ENCODE results near the gene TRIP13.

The TRIP13 gene

DNA sequence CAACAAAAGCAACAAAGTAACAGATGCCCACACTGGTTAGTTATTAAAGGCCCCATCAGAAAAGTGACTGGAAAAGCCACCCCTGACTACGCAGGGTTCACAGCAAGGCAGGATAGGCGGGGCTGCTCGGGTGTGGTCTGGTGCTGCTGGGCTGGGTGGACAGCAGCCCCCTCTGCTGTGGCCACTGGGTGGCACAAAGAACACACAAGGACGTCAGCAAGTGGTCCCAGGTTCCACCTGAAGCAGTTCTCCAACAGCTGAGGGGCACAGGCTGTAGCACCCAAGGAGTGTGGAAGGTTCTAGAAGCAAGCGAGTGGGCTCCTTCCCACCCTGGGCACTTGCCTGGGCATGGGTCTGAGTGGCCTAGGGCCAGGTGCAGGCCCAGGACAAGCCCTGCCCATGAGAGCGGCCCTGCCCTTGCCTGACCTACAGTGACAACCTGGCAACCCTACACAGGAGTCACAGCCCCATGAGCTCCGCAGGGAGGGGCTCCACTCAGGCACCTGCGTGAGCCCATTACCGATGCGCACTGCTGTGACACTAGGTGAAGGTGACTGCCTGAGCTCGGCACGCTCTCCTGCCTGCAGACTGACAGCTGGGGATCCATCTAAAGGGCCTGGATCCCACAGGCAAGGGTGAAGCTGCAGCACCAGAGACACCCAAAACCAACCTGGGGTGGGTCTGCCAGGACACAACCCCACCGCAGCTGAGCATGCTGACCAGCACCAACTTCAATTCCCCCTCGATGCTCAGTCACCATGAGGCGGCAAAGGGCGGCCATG lies 8.1 kb upstream of the TRIP13 start:
- Histone ChIP-seq H3K9ac (no peak overlapping the region), H3K36me3 (peaks cover 93% of the 10 kb centered on the region), H3K27me3 (no peaks in the 10 kb centered on the region), H3K4me1 (no peaks in the 10 kb centered on the region), H3K9me3 (peaks cover 22% of the 10 kb centered on the region), H3K27ac (no peak overlapping the region), H3K4me3 (no peak overlapping the region), H3K4me2 (no peak overlapping the region), H4K20me1 (peaks cover 91% of the 10 kb centered on the region)
- TF ChIP-seq Cebpa-rat (IDR thresholded peaks at IDR 0.05): no peak

DNA sequence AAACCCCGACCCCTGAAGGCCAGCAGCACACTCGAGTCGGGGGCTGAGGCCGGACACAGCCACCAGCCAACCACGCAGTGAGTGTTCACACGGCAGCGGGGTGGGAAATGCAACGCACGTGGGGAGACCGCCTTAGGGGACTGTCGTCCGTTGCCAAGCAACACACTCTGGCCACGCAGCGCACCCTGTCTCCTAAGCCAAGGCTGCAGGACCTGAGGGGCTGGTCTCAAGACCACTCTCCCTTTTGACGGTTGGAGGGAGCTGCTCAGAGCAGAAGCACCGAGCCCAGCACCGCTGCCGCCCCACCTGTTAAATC lies 7.6 kb upstream of the TRIP13 start:
- Histone ChIP-seq H3K9ac (no peak overlapping the region), H3K36me3 (peaks cover 98% of the 10 kb centered on the region), H3K27ac (no peak overlapping the region), H3K27me3 (no peaks in the 10 kb centered on the region), H3K4me1 (no peaks in the 10 kb centered on the region), H3K4me3 (no peak overlapping the region), H4K20me1 (peaks cover 96% of the 10 kb centered on the region), H3K4me2 (no peak overlapping the region), H3K9me3 (peaks cover 22% of the 10 kb centered on the region)
- TF ChIP-seq Cebpa-rat (IDR thresholded peaks at IDR 0.05): no peak

DNA sequence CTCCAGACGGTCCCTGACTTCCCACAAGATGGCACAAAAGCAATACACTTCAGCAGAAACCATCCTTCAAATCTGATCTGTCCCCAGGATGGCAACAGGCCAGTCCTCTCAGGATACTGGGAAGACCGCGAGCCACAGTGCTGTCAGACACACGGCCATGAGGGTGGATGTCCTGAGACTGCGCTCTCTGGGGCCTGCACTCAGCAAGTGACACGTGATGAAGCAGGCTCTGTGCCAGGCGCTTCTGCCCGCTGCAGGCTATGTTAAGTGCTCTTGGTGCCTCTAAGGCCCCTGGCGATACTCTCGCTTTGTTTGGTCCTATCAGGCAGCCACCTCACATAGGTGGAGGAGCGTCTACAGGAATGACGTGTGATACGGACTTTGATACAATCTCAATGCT lies 7.2 kb upstream of the TRIP13 start:
- H3K36me3 ChIP-seq: peaks cover 100% of the 10 kb centered on the region

DNA sequence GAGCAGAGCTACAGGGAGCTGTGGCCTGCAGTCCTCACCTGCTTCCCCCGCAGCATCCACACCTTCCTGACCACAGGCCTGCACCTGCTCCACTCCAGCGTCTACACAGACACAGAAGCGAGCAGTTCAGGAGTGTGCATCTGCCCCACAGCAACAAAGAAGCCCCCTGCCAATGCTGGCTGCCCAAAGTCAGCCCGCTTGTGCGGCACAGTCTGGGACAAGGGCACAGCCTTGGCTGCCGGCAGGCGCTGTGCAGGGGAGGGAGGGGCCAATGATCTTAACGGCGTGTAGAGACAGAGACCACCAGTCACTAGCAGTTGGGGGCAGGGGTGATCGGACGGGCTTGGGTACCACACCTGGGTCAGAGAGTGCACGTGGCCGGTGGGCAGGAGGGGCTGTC lies 6.6 kb upstream of the TRIP13 start:
- Histone ChIP-seq H3K27ac (no peak overlapping the region), H3K36me3 (peaks cover 100% of the 10 kb centered on the region), H3K4me1 (peaks cover 7% of the 10 kb centered on the region), H3K9me3 (peaks cover 22% of the 10 kb centered on the region), H3K4me3 (no peak overlapping the region), H3K4me2 (no peak overlapping the region), H3K27me3 (no peaks in the 10 kb centered on the region), H4K20me1 (peaks cover 99% of the 10 kb centered on the region), H3K9ac (no peak overlapping the region)
- TF ChIP-seq Cebpa-rat (IDR thresholded peaks at IDR 0.05): no peak

More for the DNA sequence above, 7.2 kb upstream of the TRIP13 start:
- Histone ChIP-seq H3K4me3 (no peak overlapping the region), H3K4me2 (no peak overlapping the region), H3K4me1 (peaks cover 2% of the 10 kb centered on the region; the same call in 1 of the 2 replicates), H3K27ac (no peak overlapping the region), H3K9me3 (peaks cover 22% of the 10 kb centered on the region), H4K20me1 (peaks cover 100% of the 10 kb centered on the region), H3K9ac (no peak overlapping the region), H3K27me3 (no peaks in the 10 kb centered on the region)
- no peak for TF ChIP-seq Cebpa-rat (IDR thresholded peaks at IDR 0.05)

DNA sequence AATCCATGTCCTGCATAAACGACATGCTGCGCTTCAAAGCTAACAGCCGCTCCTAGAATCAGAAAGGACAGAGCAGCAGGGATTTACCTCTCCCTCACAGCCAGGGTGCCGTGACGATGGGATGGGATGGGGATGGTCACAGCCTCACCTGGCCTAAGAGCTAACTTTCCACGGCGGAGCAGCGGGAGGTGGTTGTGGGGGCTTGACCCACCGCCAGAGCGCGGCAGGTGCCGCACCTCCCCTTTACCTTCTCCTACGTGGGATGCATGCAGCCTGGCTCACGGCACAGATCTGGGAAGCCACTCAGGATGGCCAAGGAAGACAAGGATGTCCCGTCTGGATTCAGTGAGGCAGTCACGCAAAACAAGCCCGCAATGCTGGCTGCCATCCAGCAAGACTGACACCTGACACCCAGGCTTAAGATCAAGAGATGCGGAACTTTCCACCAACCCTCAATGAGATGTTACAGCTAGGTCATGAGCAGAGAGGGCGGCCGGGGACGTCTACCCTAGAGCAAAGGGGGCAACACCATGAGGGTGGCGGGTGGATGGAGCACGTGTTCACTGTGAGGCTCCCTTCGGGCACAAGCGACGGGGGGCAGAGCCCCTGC lies 5.9 kb upstream of the TRIP13 start:
- no peak overlapping the region for H3K4me3 ChIP-seq
- H3K4me2 ChIP-seq: no peak overlapping the region
- no peak for TF ChIP-seq Cebpa-rat (IDR thresholded peaks at IDR 0.05)
- peaks cover 22% of the 10 kb centered on the region for H3K9me3 ChIP-seq
- H3K4me1 ChIP-seq: peaks cover 15% of the 10 kb centered on the region
- H3K27me3 ChIP-seq: no peaks in the 10 kb centered on the region
- H3K36me3 ChIP-seq: peaks cover 99% of the 10 kb centered on the region
- H3K27ac ChIP-seq: no peak overlapping the region
- no peak overlapping the region for H3K9ac ChIP-seq
- peaks cover 99% of the 10 kb centered on the region for H4K20me1 ChIP-seq

DNA sequence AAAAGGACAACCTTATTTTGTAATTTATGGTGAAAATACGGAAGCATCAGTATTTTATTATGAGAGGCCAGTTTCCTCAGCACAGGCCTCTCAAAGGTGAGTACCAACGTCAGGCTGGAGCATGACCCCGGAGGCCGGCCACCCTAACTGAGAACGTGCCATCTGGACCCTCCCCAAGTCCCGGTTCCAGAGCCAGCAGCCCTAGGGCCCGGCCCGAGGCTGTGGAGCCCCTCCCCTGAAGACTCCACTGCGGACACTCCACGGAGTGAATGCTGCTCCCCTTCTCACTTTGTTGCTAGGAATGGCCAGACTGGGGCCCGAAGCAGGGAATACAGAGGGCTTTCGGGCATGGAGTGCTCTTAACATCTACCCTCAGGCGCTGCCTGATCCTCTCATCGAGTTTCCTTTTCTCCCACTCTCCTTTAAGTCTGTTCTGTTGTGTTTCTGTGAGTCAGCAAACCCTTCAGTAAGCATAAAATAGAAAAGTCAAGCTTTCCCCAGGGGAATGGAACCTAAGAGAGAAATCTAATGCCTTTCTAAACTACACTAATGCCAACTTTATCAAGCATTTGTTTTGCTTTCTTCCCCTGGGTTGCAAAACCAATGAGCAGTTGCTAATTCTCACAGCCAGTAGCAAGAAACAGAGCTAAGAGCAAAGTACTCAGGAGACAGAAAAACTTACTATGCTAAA lies 4.6 kb upstream of the TRIP13 start:
- H3K27ac ChIP-seq: no peak overlapping the region
- peaks cover 17% of the 10 kb centered on the region for H3K4me1 ChIP-seq
- no peaks in the 10 kb centered on the region for H3K27me3 ChIP-seq
- peaks cover 91% of the 10 kb centered on the region for H4K20me1 ChIP-seq
- H3K4me2 ChIP-seq: no peak overlapping the region
- H3K36me3 ChIP-seq: peaks cover 86% of the 10 kb centered on the region
- H3K4me3 ChIP-seq: no peak overlapping the region
- peaks cover 16% of the 10 kb centered on the region for H3K9me3 ChIP-seq
- H3K9ac ChIP-seq: peak overlapping the region; percentile 40; the same call in 1 of the 2 replicates
- TF ChIP-seq Cebpa-rat (IDR thresholded peaks at IDR 0.05): no peak

DNA sequence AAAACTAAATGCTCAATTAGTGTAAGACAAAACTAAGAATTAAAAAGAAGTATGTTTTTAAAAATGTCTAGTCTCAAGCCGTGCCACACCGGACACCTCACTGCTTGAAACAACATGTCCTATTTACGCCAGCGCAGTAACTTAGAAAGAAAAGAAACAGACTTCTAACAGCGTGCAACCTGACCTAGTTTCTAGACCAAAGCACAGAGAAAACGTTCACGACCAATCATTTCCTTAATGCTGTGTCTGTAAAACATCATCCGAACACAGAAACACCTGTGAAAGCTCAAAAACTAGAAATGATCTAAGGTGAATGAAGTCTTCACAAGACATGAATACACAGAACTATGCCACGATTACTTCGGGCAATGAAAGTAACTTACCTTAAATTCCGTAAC lies 4.0 kb upstream of the TRIP13 start:
- Histone ChIP-seq H3K4me2 (no peak overlapping the region), H3K27ac (no peak overlapping the region), H3K9me3 (peaks cover 11% of the 10 kb centered on the region), H3K9ac (peak overlapping the region; percentile 40; the same call in 1 of the 2 replicates), H3K27me3 (no peaks in the 10 kb centered on the region), H3K4me3 (no peak overlapping the region), H3K36me3 (peaks cover 81% of the 10 kb centered on the region), H3K4me1 (peaks cover 23% of the 10 kb centered on the region), H4K20me1 (peaks cover 86% of the 10 kb centered on the region)
- no peak for TF ChIP-seq Cebpa-rat (IDR thresholded peaks at IDR 0.05)

DNA sequence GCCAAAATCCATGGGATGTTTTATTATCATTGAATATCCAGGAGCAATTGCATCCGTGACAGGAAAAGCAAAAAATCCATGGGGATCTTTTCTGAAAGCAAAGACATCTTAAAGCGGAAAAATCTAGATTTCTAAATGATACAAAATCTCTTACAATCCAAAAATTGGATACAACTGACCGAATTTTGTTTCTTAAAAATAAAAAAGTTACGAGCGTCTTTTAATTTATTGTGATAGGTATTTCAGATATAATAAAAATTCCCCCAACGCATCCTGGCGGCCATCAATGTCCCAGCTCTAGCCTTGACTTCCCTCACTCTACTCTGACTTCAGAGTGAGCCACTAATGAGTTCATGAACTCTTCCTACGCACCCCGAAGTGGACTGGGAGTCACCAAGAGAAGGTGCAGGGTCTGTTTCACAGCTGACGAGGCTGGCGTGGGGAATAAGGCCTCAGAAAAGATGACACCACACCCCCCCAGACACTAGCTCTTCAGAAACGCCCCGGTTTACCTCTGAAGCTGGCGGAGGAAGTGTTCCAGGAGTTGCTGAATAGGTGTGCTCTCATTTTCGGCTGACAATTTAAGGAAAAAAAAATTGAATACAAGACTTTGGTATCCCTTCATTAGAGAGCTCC lies 3.5 kb upstream of the TRIP13 start:
- H3K4me1 ChIP-seq: peaks cover 28% of the 10 kb centered on the region
- no peak overlapping the region for H3K4me2 ChIP-seq
- H3K9me3 ChIP-seq: peaks cover 7% of the 10 kb centered on the region; the same call in 1 of the 2 replicates
- H3K36me3 ChIP-seq: peaks cover 78% of the 10 kb centered on the region
- H3K9ac ChIP-seq: no peak overlapping the region
- TF ChIP-seq Cebpa-rat (IDR thresholded peaks at IDR 0.05): no peak
- H3K27ac ChIP-seq: no peak overlapping the region
- peaks cover 80% of the 10 kb centered on the region for H4K20me1 ChIP-seq
- no peaks in the 10 kb centered on the region for H3K27me3 ChIP-seq
- no peak overlapping the region for H3K4me3 ChIP-seq

DNA sequence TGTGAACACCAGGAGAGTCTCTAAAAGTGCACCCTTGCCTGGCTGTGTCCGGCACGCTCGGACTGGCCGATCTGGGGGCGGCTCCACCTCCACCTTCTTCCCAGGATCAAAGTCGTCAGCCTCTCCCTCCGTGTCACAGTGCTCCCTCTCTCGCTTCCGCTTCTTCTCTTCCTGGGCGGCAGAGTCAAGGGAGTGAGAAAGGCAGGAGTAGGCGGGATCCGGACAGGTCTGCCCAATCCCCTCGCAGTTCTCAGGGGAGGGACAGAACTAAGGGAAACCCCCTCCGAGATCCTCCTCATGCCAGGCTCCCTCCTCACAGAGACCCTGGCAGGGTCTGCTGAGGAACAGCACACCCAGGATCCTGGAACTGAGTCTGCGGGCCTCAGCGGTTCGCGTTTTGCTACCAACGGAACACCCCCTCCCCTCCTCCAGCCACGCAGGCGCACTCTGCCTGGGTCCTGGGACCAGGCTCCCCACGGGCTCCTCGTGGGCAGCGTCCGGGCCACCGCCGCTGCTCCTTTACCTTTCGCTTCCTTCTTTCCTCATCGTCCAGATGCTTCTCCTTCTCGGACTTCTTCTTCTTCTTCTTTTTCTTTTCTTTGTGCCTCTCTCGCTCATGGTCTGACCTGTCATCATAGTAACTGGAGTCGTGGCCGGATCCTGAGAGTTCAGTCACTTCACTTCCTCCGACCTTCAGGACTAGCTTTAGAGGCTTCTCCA lies 1.4 kb upstream of the TRIP13 start:
- H4K20me1 ChIP-seq: peaks cover 59% of the 10 kb centered on the region
- H3K9ac ChIP-seq: peak overlapping the region; percentile 92
- no peaks in the 10 kb centered on the region for H3K27me3 ChIP-seq
- peak overlapping the region; percentile 92 for H3K27ac ChIP-seq
- H3K4me1 ChIP-seq: peaks cover 32% of the 10 kb centered on the region
- H3K36me3 ChIP-seq: peaks cover 78% of the 10 kb centered on the region
- peak overlapping the region; percentile 94 for H3K4me3 ChIP-seq
- H3K4me2 ChIP-seq: peak overlapping the region; percentile 99
- no peak for TF ChIP-seq Cebpa-rat (IDR thresholded peaks at IDR 0.05)
- H3K9me3 ChIP-seq: no peaks in the 10 kb centered on the region
